A549 (cell line): ENCODE data around the gene TMOD1. TPM values are rescaled to one million over a fixed set of nuclear protein-coding genes. Genes with fewer than 3 reads are reported as not detected.

Source experiments
- ATAC-seq, 2 experiments: fragments of 200-7000 bp in 1 of 2; fragments of >200 bp in 1 of 2; cut with Nextera tagmentation in 1 of 2; cut with Tn5 transposase in 1 of 2; 3 replicates each; pipeline versions ENCODE4 v1.8.0 to v1.9.1; 2018 to 2020; ENCODE audit warnings: mild to moderate bottlenecking in 1 of 2, moderate library complexity in 1 of 2
- CTCF ChIA-PET: fragments of 300-600 bp; sonication (Branson Sonifier 250); formaldehyde crosslinking; extraction: SDS; loops from one replicate; lab custom pipeline; 2021; ENCODE audit warnings: antibody characterized with exemption, inconsistent platforms; lab: Yijun Ruan, JAX
- POLR2A ChIA-PET: fragments of 350-600 bp; formaldehyde crosslinking; extraction: SDS; loops from one replicate; lab custom pipeline; 2021; ENCODE audit warnings: antibody characterized with exemption, inconsistent platforms; lab: Yijun Ruan, JAX
- DNase-seq, 2 experiments: peaks; one replicate each; pipeline versions ENCODE4 v3.0.0 to v3.0.0-alpha.2; 2011 to 2016; ENCODE audit warnings: low read depth in 1 of 2, low spot score in 1 of 2
- FAIRE-seq: peaks from 2 replicates; lab custom pipeline; 2011; peaks lifted over from hg19 to GRCh38; lab: Jason Lieb, UNC
- H3K27ac ChIP-seq, 2 experiments: fragments of >200 bp; sonication (Bioruptor Twin); formaldehyde crosslinking; 3 replicates each; pipeline ENCODE4 v1.5.1; 2016 to 2017
- H3K4me1 ChIP-seq: fragments of >200 bp; sonication (Bioruptor Twin); formaldehyde crosslinking; 3 replicates; pipeline ENCODE4 v1.6.1; 2016
- H3K4me2 ChIP-seq: fragments of >200 bp; sonication (Bioruptor Twin); formaldehyde crosslinking; 3 replicates; pipeline ENCODE4 v1.6.1; 2016
- H3K4me3 ChIP-seq: fragments of >200 bp; sonication (Bioruptor Twin); formaldehyde crosslinking; 3 replicates; pipeline ENCODE4 v1.5.1; 2016
- H3K9me3 ChIP-seq: fragments of >200 bp; sonication (Bioruptor Twin); formaldehyde crosslinking; 3 replicates; pipeline ENCODE4 v1.6.1; 2016
- ATOH8 ChIP-seq: fragments of 250-450 bp; sonication (Bioruptor Pico); IDR thresholded peaks from 2 replicates; pipeline ENCODE4 v1.5.0; 2020; ENCODE audit warnings: low read depth, mild to moderate bottlenecking, moderate library complexity
- CHD4 ChIP-seq: fragments of 200-600 bp; sonication (generic); IDR thresholded peaks from 2 replicates; pipeline ENCODE4 v1.6.1; 2016; ENCODE audit warnings: antibody characterized with exemption, mild to moderate bottlenecking, borderline replicate concordance
- EHF ChIP-seq: fragments of 250-450 bp; sonication (Bioruptor Pico); IDR thresholded peaks from 2 replicates; pipeline ENCODE4 v1.5.0; 2020; ENCODE audit warnings: mild to moderate bottlenecking
- EP300 ChIP-seq, 2 experiments: fragments of >200 bp; sonication (Bioruptor Twin); formaldehyde crosslinking; IDR thresholded peaks; 2 replicates in 1 of 2; 3 replicates in 1 of 2; pipeline ENCODE4 v1.6.1; 2016 to 2017
- FOXS1 ChIP-seq: fragments of 250-450 bp; sonication (Bioruptor Pico); IDR thresholded peaks from 2 replicates; pipeline ENCODE4 v1.5.0; 2020; ENCODE audit warnings: mild to moderate bottlenecking, moderate library complexity
- HOXB13 ChIP-seq: fragments of 250-450 bp; sonication (Bioruptor Pico); IDR thresholded peaks from 2 replicates; pipeline ENCODE4 v1.5.0; 2020; ENCODE audit warnings: low read depth, mild to moderate bottlenecking, moderate library complexity
- MYC ChIP-seq: IDR thresholded peaks from 2 replicates; pipeline ENCODE4 v1.6.1; 2012; ENCODE audit warnings: mild to moderate bottlenecking, inconsistent platforms, low read length, improper control_type of control experiment, borderline replicate concordance
- NPAS2 ChIP-seq: fragments of 250-450 bp; sonication (Bioruptor Pico); IDR thresholded peaks from 2 replicates; pipeline ENCODE4 v1.8.0; 2022; ENCODE audit warnings: mild to moderate bottlenecking, moderate library complexity, borderline replicate concordance
- NR3C1 ChIP-seq: fragments of >200 bp; sonication (Bioruptor Twin); formaldehyde crosslinking; IDR thresholded peaks from 3 replicates; pipeline ENCODE4 v1.6.1; 2017
- POLR2AphosphoS2 ChIP-seq: conservative IDR thresholded peaks from 2 replicates; pipeline ENCODE4 v1.6.1; 2012; ENCODE audit warnings: low read length, improper control_type of control experiment, inconsistent platforms
- RARB ChIP-seq: fragments of 250-450 bp; sonication (Bioruptor Pico); IDR thresholded peaks from 2 replicates; pipeline ENCODE4 v1.8.0; 2021; ENCODE audit warnings: mild to moderate bottlenecking, moderate library complexity
- RCOR1 ChIP-seq: fragments of 150-350 bp; IDR thresholded peaks from 2 replicates; pipeline ENCODE4 v1.6.1; 2014; ENCODE audit warnings: antibody characterized with exemption, low read length, low read depth
- REST ChIP-seq: fragments of 200-600 bp; sonication (generic); IDR thresholded peaks from 2 replicates; pipeline ENCODE4 v1.6.1; 2016; ENCODE audit warnings: antibody characterized with exemption, mild to moderate bottlenecking, moderate library complexity
- RFX5 ChIP-seq: fragments of 450-650 bp; IDR thresholded peaks from 2 replicates; pipeline ENCODE4 v1.7.1; 2014; ENCODE audit warnings: antibody characterized with exemption, mild to moderate bottlenecking, moderate library complexity
- SMC3 ChIP-seq: fragments of >200 bp; sonication (Bioruptor Twin); formaldehyde crosslinking; IDR thresholded peaks from 3 replicates; pipeline ENCODE4 v1.6.1; 2018; ENCODE audit warnings: inconsistent platforms
- TFCP2L1 ChIP-seq: fragments of 250-450 bp; sonication (Bioruptor Pico); IDR thresholded peaks from 2 replicates; pipeline ENCODE4 v1.5.0; 2021; ENCODE audit warnings: mild to moderate bottlenecking
- ZNF302 ChIP-seq: fragments of 250-450 bp; sonication (Bioruptor Pico); IDR thresholded peaks from 2 replicates; pipeline ENCODE4 v1.9.0; 2021; ENCODE audit warnings: inconsistent platforms, mild to moderate bottlenecking, moderate library complexity
- WGBS: methylation state at CpG from one replicate; pipeline ENCODE4 v1.1.6; 2017; ENCODE audit errors: missing lambda C conversion rate; 5-methylcytosine and 5-hydroxymethylcytosine counted together
- polyA plus RNA-seq, 4 experiments: library from polyadenylated mRNA; depleted of rRNA in 3 of 4; stranded (reverse); fragments of >200 nt; fragmentation: RNase III in 1 of 4; extraction: RNeasy Plus Mini Kit Qiagen cat#74134 plus additional on column Dnase treatment in 1 of 4; gene quantifications; 2 replicates in 3 of 4; 3 replicates in 1 of 4; pipeline ENCODE4 v1.2.3, GENCODE V29; 2011 to 2017

The TMOD1 gene
- polyA plus RNA-seq, 2 of the 4 experiments (the other 2 are of a cell fraction) = 0.28 to 0.80 TPM

GRCh38 chr9:97599314-97599846, 97.9 kb downstream of the TMOD1 start:
- Histone ChIP-seq H3K9me3 (no peaks in the 10 kb centered on the region), H3K4me1 (no peaks in the 10 kb centered on the region), H3K4me3 (no peak overlapping the region), H3K4me2 (no peak overlapping the region), H3K27ac (no peak overlapping the region)
- FAIRE-seq = no peak
- DNase-seq = no peak
- CTCF ChIA-PET = interaction anchor here (0.7 to 13.8 kb wide), 50 partner anchors 9 to 742 kb away, joined by 3 to 340 read pairs (median 6); partner anchors contain the start of genes NCBP1, TDRD7, TMOD1 and TSTD2
- no peak for ATAC-seq
- POLR2A ChIA-PET = interaction anchor here (1.1 to 1.6 kb wide), 4 partner anchors 34 to 212 kb away, joined by 3 to 13 read pairs (median 6); partner anchors contain the start of genes NCBP1 and TSTD2
- 67% methylated on average over 7 of the region's 7 CpGs for WGBS
- TF ChIP-seq RCOR1 = no peak
- TF ChIP-seq ZNF302 (CRISPR knock-in tag) = no peak
- TF ChIP-seq MYC = no peak
- TF ChIP-seq FOXS1 (CRISPR knock-in tag) = no peak

GRCh38 chr9:97600531-97601227, 99.2 kb downstream of the TMOD1 start:
- Histone ChIP-seq H3K4me2 (no peak overlapping the region), H3K9me3 (no peaks in the 10 kb centered on the region), H3K27ac (no peak overlapping the region), H3K4me3 (no peak overlapping the region), H3K4me1 (no peaks in the 10 kb centered on the region)
- FAIRE-seq (no peak), DNase-seq (no peak), ATAC-seq (no peak)
- WGBS = 93% methylated on average over 8 of the region's 8 CpGs
- ChIA-PET POLR2A (no interaction called here), CTCF (interaction anchor here (2.2 to 13.8 kb wide), 4 partner anchors 11 to 187 kb away, joined by 10 to 340 read pairs (median 38); partner anchors contain the start of gene TDRD7)
- TF ChIP-seq NPAS2 (CRISPR knock-in tag) (no peak), SMC3 (no peak), TFCP2L1 (CRISPR knock-in tag) (no peak), EP300 (IDR thresholded peaks at IDR 0.05) (no peak), REST (no peak), EHF (no peak), POLR2AphosphoS2 (no peak), RARB (CRISPR knock-in tag) (no peak)

- ATAC-seq = no peak
- Histone ChIP-seq H3K27ac (no peak overlapping the region), H3K4me3 (no peak overlapping the region), H3K4me2 (no peak overlapping the region), H3K9me3 (no peaks in the 10 kb centered on the region), H3K4me1 (no peaks in the 10 kb centered on the region)
- TF ChIP-seq ATOH8 (CRISPR knock-in tag) (no peak), CHD4 (no peak), HOXB13 (CRISPR knock-in tag) (no peak), RCOR1 (no peak), RARB (CRISPR knock-in tag) (no peak), RFX5 (no peak), POLR2AphosphoS2 (no peak), NR3C1 (no peak)
- FAIRE-seq = no peak
- ChIA-PET CTCF (interaction anchor here (1.9 to 13.8 kb wide), 4 partner anchors 10 to 131 kb away, joined by 4 to 340 read pairs (median 24); no protein-coding TSS in a partner anchor), POLR2A (no interaction called here)
- WGBS = 86% methylated on average over 7 of the region's 7 CpGs
- DNase-seq = no peak
Observed at GRCh38 chr9:97601228-97601898, 99.9 kb downstream of the TMOD1 start.
